ENCODE results near the gene VSIG10L.
A peak's percentile ranks its signal among the peaks of the same experiment; 100 is the strongest.

Gene VSIG10L

DNA sequence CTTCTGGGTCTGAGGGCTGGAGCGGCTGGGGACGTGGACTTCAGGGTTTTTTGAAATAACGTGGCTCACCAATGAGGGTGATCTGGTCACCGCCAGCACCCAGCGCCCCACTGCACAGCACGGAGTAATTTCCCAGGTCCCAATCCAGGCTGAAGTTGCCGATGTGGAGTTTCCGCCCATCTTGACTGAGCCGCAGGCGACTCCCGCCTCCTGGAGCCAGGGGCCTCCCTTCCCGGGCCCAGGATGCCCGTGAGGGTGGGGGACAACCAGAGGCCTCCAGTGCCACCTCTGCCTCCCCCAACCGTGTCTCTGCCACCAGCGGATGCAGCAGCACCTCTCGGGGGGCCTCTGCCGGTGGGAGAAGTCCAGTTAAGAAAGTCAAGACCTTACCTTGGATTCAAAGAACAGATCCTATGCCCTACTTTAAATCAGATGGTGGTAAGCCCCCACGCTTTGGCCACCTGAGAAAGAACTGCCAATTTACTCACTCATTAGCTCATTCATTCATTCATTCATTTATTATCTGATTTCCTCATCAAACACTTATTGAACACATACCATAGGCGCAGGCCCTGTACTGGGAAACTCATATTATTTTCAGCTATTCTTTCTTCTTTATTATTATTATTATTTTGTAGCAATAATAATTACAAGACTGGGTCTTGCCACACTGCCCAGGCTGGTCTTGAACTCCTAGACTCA, 3.9 kb downstream of the VSIG10L start:
- no peak for DNase-seq

GRCh38 chr19:51337141-51337860, 4.6 kb downstream of the VSIG10L start:
- no peak for DNase-seq

GRCh38 chr19:51333836-51334460, 8.0 kb downstream of the VSIG10L start:
- DNase-seq, result no peak

GRCh38 chr19:51331716-51332115, 10.2 kb downstream of the VSIG10L start:
- DNase-seq, result no peak

GRCh38 chr19:51331193-51331592, 10.7 kb downstream of the VSIG10L start:
- no peak for DNase-seq

GRCh38 chr19:51330366-51330765, 11.6 kb downstream of the VSIG10L start:
- no peak for DNase-seq

DNA sequence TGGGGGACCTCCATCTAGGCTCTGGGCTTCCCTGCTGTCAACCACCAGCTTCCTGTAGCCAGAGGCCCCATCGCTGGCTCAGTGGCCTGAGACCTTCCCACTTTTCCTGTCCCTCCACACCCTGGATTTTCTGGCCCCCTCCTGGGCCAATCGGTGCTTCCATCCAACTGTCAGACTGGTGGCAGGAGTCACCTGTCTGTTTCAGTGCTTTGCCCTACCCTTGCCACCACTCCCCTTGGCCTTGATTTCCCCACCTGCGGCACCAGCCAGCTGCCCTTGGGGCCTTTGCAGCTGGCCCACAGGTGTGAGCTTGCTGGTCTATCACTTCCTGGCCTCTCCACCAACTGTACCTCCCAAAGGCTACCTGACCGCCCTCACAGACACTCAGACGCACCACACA, 12.5 kb downstream of the VSIG10L start:
- no peak for DNase-seq

- DNase-seq, result peak; percentile 19
These were observed 14.6 kb downstream of the VSIG10L start for GRCh38 chr19:51327066-51328001.

- no peak for DNase-seq
These were observed 15.5 kb downstream of the VSIG10L start for GRCh38 chr19:51326216-51327065.

GRCh38 chr19:51325161-51325976, 16.6 kb downstream of the VSIG10L start:
- DNase-seq, result no peak

- no peak for DNase-seq
These were observed 17.8 kb downstream of the VSIG10L start for GRCh38 chr19:51324167-51324481.

DNA sequence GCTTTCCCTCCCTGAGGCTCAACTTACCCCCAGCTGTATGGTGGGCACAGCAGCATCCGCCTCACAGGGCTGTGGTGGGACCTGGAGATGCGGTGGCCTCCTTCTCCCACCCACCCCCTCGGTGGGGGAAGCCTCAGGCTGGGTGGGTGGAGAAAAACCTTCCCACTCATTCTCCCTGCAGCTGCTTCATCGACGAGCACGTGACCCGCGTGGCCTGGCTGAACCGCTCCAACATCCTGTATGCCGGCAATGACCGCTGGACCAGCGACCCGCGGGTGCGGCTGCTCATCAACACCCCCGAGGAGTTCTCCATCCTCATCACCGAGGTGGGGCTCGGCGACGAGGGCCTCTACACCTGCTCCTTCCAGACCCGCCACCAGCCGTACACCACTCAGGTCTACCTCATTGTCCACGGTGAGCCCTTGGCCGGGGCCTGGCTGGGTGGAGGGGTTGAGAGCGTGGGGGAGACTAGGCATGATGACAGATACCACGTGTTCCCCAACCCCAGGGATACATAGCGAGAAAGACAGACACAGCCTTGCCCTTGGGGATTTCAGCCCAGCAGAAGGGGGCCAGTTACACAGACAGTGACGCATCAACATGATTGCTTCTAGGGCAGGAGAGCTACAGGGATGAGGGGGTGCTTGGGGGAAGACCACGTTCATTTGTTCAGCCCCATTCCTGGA, 18.3 kb downstream of the VSIG10L start:
- DNase-seq, result no peak

DNA sequence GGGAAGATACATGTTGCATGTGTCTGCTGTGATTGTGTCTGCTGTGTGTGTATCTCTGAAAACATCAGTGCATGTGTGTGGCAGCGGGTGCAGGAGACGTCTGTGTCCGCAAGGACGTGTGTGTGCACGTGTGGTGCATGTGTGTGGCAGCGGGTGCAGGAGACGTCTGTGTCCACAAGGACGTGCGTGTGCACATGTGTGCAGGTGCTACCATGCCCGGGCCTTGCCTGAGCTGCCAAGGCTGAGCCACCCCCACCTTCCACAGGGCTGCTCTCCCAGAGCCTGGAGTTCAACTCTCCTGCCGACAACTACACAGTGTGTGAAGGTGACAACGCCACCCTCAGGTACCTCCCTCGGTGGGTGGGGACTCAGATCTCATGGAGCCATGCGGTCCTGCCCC, 20.1 kb downstream of the VSIG10L start:
- no peak for DNase-seq

DNA sequence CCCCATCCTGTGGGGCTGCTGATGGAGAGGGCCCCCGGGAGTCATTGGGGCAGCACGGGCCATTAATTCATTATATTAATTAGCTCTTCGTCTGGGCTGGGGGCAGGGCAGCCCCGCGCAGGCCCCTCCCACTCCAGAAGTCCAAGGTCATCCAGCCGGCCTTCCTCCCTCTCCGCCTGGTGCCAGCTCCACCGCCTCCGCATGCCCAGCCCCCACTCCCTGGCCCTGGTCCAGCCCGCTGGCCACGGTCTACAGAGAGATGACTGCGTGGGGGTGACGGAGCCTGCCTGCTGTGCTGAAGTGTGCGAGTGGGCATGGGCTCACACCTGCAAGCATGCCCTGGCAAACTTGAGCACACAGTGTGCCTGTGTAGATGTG, 21.7 kb downstream of the VSIG10L start:
- DNase-seq, result no peak

GRCh38 chr19:51319649-51320279, 22.2 kb downstream of the VSIG10L start:
- no peak for DNase-seq

DNA sequence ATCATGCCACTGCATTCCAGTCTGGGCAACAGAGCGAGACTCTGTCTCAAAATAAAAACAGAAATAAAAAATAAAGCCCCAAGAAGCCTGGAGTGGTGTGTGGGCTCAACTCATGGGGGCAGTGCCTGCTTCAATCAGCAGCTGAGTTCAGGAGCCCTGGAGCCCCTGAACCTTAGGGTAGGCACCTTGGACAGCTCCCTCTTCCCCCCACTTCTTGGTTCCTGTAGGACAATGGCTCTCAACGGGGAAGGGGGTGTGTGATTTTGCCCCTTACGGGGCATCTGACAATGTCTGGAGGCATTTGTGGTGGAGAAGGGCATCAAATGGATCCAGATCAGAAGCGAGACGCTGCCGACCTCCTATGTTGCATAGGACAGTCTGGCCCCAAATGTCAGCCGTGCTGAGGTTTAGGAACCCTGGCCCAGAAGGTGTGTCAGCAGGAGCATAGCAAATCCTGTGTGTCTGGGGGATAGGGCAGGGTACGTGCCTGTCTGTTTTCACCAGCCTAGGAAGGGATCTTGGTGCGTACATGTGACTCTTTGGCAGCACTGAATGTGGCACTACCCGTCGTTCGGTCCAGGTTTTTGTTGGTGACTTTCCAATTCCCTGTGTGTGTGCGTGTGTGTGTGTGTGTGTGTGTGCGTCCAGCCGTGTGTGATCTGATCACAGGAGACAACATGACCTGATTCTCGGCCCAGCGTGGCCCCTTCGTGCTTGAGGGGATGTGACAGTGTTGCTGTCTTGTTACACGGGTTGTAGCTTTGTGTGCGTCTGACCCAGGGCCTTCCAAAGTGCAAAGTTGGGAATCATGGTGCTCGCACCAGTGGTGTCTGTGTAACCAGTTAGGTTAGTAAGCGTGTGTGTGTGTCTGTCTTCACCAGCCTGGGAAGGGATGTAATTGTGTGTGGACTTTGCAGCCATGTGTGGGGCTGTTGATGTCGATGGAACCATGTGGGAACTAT, 23.0 kb downstream of the VSIG10L start:
- DNase-seq, result no peak

DNA sequence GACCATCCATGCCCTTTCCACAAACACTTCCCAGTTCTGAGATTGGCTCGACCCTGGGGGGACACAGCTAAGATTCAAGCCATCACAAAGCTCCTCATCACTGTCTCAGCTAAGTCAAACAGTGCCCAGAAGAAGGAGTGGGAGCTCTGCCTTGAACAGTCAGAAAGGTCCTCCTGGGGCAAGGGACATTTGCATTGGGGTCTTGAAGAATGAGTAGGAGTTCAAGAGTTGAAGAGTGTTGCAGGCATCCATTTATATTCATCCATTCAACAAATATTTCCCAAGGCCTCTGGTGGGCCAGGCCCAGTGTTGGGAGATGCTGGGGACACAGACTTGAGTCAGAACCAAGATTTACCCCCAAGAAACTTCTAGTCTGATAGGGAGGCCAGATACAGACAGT, 24.0 kb downstream of the VSIG10L start:
- DNase-seq, result no peak

- DNase-seq, result no peak
These were observed 24.6 kb downstream of the VSIG10L start for GRCh38 chr19:51317376-51317775.

DNA sequence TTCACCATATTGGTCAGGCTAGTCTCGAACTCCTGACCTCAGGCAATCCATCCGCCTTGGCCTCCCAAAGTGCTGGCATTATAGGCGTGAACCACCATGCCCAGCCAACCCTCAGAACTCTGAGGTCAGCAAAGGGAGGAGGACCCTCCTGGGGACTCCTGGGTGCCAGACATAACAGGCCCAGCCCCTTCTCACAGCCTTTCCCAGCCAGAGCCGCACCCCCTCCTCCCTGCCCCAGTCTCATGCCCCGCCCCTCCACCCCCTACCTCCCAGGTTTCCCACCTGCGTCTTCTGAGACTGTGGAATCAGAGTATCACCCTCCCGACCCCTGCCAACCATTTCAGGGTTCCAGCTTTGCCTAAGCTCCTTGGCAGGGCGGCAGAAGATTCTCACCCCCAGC, 25.3 kb downstream of the VSIG10L start:
- DNase-seq, result no peak

Measured in fibroblast of skin of scalp (primary cell).